Hematopoietic multipotent progenitor cell treated with erythropoietin and hydrocortisone succinate and interleukin-3 and kit ligand, for 4 days (in vitro differentiated cells): ENCODE data around the gene PHF3.

Experiments used
- DNase-seq: peaks from one replicate; pipeline ENCODE4 v3.0.0-alpha.2; 2015

The PHF3 gene

DNA sequence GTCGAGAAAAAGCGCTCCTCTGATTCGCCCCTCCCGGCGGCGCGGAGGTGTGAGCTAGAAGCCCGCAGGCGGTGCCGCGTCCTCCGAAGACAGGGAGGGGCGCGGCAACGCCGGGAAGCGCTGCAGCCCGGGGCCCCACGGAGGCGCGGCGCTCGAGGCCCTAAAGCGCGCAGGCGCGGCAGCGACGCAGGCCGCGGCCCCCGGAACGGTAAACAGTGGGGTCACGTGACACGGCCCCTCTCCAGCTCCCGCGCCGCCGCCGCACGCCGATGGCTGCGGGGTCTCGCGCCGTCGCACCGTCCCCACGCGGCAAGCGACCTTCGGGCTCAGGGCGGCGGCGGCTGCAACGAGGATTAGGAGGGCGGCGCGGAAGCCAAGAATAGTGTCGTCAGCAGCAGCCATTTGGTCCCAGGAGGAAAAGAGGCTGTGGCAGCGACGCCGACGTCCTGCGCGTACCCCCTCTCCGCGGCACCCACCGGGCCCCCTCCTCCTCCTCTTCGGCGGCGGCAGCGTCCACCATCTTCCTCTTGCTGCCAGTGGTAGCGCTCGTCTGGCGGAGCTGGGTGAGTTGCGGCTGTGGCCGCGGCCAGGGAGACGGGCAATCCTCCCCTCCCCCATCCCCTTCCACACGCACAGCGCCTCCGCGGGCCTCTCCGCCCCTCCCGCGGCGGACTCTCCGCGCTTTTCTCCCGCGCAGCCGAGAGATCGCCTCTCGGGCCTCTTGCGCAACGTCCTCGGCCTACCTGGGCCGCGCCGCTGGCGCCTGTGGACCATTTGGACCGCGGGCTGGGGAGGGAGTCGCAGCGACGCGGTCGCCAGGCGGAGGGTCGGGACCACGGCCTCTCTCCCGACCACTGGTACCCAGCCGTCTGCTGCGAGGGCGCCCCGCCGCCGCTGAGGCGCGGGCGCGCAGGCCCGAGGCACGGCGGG, at the start of gene PHF3:
TSS of gene PHF3 (plus strand) at position 215 of the 930 bp plus-strand sequence. CDS start 10,750 bp downstream, outside the sequence.
- DNase-seq: peak; percentile 97

DNA sequence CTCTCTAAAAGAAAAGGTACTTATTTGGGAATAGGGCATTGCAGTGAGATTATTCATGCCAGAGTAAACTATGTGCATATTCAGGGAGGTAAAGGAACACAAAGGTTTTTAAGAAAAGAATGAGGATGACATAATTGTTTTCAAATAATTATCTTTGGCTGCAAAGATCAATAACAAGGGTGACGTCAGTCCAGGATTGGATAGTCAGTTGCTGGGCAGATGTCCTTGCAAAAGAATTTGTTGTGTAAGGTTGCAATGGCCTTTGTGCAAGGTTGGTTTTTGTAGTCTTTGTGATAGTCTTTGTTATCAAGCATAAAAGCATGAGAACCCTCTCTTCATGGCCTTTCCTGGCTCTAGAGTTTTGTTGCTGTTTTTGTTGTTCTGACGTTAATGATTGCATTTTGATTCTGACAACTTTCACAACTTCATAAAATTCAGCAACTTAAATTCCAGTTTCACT, 45.6 kb upstream of the PHF3 start:
- DNase-seq: no peak

DNA sequence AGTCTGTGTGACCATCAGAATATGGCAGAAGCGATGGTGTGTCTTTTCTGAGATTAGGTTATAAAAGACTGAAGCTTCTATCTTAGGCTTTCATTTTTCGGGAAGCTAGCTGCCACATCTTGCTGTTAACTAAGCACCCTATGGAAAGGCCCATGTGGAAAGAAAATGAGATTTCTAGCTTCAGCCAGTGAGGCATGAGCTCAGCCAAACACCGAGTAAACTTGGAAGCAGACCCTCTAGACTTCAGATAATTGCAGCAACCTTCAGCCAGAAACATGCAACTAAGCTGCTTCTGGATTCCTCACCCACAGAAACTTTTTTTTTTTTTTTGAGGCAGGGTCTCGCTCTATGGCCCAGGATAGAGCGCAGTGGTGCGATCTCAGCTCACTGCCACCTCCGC, 42.7 kb upstream of the PHF3 start:
- DNase-seq: no peak

- DNase-seq: no peak
Measured at GRCh38 chr6:63597141-63598048, 38.2 kb upstream of the PHF3 start.

- peak; percentile 88 for DNase-seq
Measured at GRCh38 chr6:63598049-63599036, 37.3 kb upstream of the PHF3 start.

GRCh38 chr6:63599243-63599642, 36.4 kb upstream of the PHF3 start:
- DNase-seq: no peak

DNA sequence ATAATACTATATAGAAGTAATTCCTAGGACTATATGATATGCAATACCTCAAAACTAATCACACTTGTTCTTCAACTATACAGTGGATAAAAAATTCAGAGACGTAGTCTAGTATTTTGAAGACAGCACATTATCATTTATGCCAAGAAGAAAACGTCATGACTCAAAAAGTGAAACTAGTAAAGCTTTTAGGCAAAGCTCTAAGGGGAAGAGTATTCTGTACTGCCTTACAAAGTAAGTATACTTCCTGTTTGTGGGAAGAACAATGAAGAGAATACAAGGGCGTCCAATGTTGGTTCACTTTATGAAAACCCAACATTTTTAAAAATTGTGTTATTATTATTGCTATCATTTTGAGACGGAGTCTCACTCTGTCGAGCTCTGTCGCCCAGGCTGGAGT, 35.5 kb upstream of the PHF3 start:
- DNase-seq: peak; percentile 9

- DNase-seq: no peak
Measured at GRCh38 chr6:63609231-63609630, 26.4 kb upstream of the PHF3 start.

- DNase-seq: no peak
Measured at GRCh38 chr6:63610944-63611343, 24.7 kb upstream of the PHF3 start.

DNA sequence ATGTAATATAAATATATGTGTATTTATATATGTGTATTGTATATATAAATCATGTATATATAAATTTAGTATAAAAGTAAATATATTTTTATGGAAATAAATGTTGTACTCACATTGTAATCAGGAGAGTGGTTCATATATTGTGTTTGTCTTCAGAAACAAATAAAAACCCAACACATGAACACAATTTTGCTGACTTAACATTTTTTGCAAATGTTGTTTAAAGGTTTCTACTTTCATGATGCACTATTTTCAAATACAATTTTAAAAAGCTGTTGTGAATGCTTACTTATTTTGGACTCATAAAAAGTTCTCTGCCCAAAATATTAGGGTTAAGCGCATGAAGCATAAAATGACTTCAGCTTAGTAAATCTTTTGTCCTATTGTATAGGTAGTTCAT, 24.0 kb upstream of the PHF3 start:
- no peak for DNase-seq

DNA sequence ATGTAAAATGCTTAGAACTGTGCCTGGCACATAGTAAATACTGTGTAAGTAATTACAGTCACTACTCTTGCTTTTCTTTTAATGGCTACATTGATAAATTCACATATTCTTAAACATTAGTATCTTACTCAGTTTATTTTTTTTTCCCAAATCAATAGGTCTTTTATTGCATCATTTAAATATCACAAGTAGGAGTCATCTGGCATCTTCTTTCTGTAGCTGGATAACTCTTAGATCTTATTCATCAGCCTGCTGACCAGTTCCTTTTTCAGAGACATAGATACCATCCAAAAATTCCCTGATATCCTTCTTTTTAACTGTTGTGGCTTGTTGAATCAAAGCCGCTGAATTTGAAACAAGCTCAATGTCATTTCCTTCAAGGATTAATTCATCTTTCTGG, 20.0 kb upstream of the PHF3 start:
- no peak for DNase-seq

DNA sequence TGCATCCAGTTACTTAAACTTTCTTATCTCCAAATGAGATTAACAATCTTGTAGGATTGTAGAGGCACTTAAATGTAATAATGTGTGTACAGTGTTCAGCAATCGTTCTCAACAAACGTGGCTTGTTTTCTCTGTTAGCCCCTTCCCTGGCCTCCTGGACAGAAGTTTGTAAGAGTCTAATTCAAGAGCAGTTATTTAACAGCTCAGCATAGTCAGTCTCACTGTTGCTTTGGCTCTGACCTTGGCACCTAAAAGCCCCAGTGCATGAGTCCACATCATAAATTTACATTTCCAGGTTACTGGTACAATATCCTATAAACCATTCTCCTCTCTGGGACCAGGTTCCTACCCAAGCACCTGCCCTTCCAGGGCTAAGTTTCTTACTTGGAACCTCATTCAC, 11.5 kb upstream of the PHF3 start:
- no peak for DNase-seq

DNA sequence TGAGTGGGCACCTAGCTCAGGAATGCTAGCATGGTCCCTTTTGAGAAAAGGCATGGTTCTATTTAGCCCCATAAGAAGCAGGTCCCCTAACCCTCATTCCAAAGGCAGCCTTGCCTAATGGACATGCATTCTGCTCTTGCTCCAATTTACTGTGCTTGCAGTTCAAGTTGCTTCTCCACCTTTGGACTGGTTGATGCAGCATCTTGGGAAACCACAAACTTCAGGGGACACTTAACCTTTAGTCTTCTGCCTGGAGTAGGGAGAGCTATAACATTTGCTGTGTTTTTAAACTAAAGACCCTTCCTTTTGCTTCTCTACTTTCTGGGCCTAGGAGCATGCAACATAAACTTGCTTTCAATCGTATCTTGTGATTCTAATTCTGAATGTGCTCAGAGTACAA, 5.1 kb upstream of the PHF3 start:
- no peak for DNase-seq

DNA sequence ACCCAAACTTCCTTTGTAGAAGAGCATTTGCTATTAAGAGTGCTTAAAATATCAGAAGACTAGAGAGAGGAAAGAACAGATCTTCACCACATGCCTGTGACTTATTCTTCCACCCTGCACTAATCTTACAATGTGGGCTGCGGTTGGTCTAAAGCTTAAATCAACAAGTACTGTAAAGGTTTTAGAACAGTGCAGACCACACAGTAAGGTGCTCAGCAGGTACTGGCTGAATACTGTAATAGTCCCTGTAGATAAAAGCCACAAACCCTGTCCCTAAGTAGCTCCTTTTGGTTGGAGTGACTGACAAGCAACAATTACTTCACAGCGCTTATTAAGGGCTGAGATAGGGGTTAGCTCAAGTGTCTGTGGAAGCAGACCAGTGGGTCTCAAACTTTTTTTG, 972 bp upstream of the PHF3 start:
- peak; percentile 30 for DNase-seq

DNA sequence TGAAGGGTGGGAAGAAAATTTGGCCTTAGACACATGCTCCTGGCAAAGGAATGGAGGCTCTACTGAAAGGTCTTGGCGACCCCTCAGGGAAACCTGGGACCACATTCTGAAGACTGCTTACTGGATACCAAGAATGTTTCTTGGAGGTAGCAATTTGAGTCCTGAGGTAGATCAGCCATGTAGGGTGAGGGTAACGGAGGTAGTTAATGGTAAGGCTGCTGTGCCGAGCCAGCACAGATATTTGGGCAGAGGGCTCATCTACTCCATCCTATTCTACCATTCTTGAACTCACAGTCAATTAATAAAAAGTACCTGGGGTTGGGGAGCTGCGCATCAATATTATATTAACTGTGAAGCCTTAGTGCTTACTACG, 401 bp upstream of the PHF3 start:
- DNase-seq: peak; percentile 28

DNA sequence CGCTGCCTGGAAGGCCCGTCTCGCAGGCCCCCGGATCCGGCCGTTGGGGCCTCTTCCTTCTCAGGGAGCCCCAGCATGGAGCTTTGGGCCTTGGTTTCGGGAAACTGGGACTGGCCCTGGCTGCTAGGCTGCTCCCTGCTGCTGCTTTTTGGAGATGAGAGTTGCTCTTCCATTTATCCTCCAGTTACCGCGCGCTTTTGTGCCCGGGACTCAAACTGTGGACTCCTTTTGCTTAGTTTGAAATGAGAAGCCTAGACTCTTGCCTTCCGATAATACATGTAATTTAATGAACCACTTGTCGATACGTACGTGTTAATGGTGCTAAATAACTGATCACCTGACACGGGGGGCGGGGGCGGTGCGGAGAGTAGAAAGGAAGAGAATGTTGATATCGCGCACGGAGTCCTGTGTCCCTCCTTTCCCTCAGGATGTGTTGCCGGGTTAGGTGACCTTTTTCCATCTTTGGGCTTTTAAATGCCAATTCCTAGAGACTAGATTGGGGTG, 968 bp downstream of the PHF3 start:
- DNase-seq: peak; percentile 78

DNA sequence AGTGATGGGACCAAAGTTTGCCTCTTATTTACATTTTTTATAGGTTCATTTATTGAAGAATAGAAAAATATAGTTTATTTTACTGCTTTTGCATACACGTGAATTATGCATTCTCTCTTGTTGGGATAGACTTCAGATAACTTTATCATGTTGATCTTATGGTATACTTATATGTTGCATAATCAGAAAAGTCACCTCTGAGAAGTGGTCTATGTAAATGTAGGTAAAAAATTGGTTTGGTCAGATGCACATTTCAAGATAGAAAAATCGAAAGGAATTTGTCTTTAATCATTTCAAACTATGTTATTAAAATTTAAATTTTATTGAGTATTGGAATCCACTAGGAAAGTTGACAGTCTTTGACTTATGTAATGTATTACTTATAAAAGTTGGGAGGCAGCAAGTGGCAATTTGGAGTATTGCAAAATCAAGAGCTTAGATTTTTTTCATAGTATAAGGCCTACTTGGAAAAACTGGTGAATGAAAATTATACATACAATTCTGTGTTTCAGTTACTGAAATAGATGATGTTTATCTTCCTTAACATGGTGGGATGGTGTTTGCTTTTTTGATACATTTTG, 2.4 kb downstream of the PHF3 start:
- DNase-seq: peak; percentile 24

DNA sequence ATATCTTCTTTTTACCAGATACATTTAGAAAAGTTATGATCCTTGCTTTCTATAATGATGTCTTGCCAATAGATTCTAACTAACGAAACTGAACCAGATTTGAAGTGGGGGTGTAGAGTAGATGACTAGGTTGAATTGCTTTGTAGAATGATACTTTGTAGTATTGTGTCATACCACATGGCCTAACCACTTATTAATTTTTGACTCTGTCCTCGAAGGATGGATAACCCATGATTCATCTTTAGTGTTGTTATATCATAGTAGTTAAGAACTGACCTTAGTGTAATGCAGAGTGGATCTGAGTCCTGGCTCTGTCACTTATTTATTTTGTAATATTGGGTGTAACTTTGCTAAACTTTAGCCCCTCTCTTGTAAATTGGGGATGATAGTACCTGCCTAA, 4.5 kb downstream of the PHF3 start:
- no peak for DNase-seq

DNA sequence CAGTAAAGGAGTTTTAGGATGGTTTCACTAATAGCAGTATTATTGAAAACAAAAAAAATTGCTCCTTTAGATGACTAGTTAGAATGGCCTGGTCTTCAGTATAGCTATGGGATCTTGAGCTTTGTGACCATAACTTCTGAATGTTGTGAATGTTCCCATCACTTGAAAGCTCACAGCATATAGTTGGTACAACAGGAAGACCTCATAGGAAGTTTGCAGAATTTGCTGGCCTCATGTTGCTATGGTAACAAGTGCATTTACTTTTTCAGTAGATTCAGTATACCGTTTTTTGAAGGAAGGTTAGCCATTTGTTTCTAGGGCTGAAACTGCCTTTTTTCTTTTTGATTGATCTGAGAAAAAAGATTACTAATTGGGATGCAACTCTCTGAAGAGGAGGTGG, 8.3 kb downstream of the PHF3 start:
- DNase-seq: peak; percentile 59

DNA sequence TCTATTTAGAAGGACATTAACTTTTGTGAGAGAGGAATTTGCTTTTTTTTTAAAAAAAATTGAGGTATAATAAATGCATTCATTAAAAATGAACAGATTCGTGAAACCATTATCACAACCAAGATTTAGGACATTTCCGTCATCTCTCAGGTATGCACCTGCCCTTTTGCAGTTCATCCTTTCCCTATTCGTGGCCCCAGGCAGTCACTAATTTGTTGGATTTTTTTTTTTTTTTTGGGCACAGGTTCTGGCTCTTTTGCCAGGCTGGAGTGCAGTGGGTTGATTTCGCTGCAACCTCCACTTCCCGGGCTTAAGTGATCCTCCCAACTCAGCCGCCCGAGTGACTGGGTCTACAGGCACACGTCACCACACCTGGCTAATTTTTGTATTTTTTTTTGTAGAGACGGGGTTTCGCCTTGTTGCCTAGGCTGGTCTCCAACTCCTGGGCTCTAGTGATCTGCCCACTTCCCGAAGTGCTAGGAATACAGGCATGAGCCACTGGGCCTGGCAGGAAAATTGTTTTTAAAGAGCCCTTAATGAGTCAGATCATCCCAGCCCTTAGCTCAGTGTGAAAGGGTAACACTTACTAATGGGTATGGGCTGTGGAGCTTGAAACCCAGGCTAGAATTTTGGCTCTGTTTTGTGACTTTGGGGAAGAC, 9.2 kb downstream of the PHF3 start:
- no peak for DNase-seq

DNA sequence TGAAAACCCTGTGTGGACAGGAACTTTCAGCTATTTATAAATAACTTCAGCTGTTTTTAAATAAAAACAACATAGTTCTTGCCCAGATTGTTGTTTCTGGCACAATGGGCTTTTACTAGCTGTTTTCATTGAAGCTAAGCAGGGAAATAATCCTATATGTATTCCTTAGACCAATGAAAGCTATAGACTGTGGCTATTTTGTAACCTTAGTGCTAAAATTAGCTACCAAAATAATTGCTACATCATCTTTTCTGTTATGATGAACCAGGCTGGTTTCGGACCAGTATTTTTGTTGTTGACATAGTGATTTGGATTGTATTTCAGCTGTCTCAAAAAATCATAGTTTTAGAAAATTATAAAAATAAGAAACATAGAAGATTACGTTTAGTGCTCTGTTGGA, 13.7 kb downstream of the PHF3 start:
- no peak for DNase-seq
